H1 (cell line): ENCODE measurements around the gene GP2. TPM values are rescaled to one million over a fixed set of nuclear protein-coding genes. Genes with fewer than 3 reads are reported as not detected.

Experiments used
- CTCF ChIA-PET: fragments of 300-600 bp; sonication (Branson Sonifier 250); formaldehyde crosslinking; loops from one replicate; lab custom pipeline; 2021; ENCODE audit not compliant: partially characterized antibody; lab: Charles Lee
- POLR2A ChIA-PET: fragments of 300-600 bp; sonication (Branson Sonifier 250); formaldehyde crosslinking; loops from one replicate; lab custom pipeline; 2021; ENCODE audit warnings: inconsistent platforms; ENCODE audit not compliant: partially characterized antibody; lab: Charles Lee
- DNase-seq, 2 experiments: peaks; one replicate each; pipeline versions ENCODE4 v3.0.0 to v3.0.0-alpha.2; 2010 to 2022; ENCODE audit warnings: low spot score in 2 of 2, low read depth in 1 of 2, mixed read lengths in 1 of 2
- FAIRE-seq: peaks from 2 replicates; lab custom pipeline; 2011; peaks lifted over from hg19 to GRCh38; lab: Jason Lieb, UNC
- H2AFZ ChIP-seq: 2 replicates; pipeline ENCODE4 v1.8.1; 2012; ENCODE audit warnings: low read length, inconsistent platforms
- H2AK5ac ChIP-seq: 2 replicates; pipeline ENCODE4 v1.6.1; 2013; ENCODE audit warnings: low read depth, low read length
- H2BK120ac ChIP-seq: replicated peaks from 2 replicates; pipeline ENCODE3; 2013; ENCODE audit warnings: low read depth, low read length, inconsistent platforms
- H2BK12ac ChIP-seq: 2 replicates; pipeline ENCODE4 v1.6.1; 2013; ENCODE audit warnings: low read depth, low read length
- H2BK15ac ChIP-seq: 2 replicates; pipeline ENCODE4 v1.6.1; 2013; ENCODE audit warnings: low read length
- H2BK20ac ChIP-seq: 2 replicates; pipeline ENCODE4 v1.6.1; 2013; ENCODE audit warnings: low read length
- H2BK5ac ChIP-seq: 2 replicates; pipeline ENCODE4 v1.6.1; 2013; ENCODE audit warnings: low read depth, low read length
- H3K14ac ChIP-seq: 2 replicates; pipeline ENCODE4 v1.6.1; 2013; ENCODE audit warnings: inconsistent platforms; ENCODE audit not compliant: insufficient read length
- H3K18ac ChIP-seq: 2 replicates; pipeline ENCODE4 v1.6.1; 2013; ENCODE audit warnings: low read length; ENCODE audit errors: extremely low read depth
- H3K23ac ChIP-seq: 2 replicates; pipeline ENCODE4 v1.6.1; 2013; ENCODE audit warnings: inconsistent platforms; ENCODE audit not compliant: insufficient read length
- H3K23me2 ChIP-seq: 2 replicates; pipeline ENCODE4 v1.6.1; 2013; ENCODE audit warnings: low read depth, low read length
- H3K27ac ChIP-seq: 2 replicates; pipeline ENCODE4 v1.6.1; 2011; ENCODE audit warnings: low read depth, low read length, inconsistent platforms
- H3K27me3 ChIP-seq, 4 experiments: replicated peaks in 1 of 4; 1 replicate in 1 of 4; 2 replicates in 3 of 4; pipeline versions ENCODE4 v1.6.1 to v1.8.1; 2011 to 2013; ENCODE audit warnings: low read length in 3 of 4, mild to moderate bottlenecking in 3 of 4, inconsistent platforms in 2 of 4, mixed read lengths in 2 of 4, moderate library complexity in 1 of 4; ENCODE audit not compliant: control insufficient read depth in 3 of 4, insufficient read depth in 3 of 4; ENCODE audit errors: extremely low read depth in 1 of 4
- H3K36me3 ChIP-seq, 4 experiments: 2 replicates each; pipeline versions ENCODE4 v1.6.1 to v1.8.1; 2011 to 2013; ENCODE audit warnings: mild to moderate bottlenecking in 4 of 4, low read length in 3 of 4, moderate library complexity in 2 of 4, control low read depth in 1 of 4, inconsistent platforms in 1 of 4; ENCODE audit not compliant: insufficient read depth in 4 of 4, control insufficient read depth in 2 of 4
- H3K4ac ChIP-seq: replicated peaks from 2 replicates; pipeline ENCODE3; 2013; ENCODE audit warnings: low read length, low read depth, mixed read lengths, inconsistent platforms; ENCODE audit not compliant: insufficient read length
- H3K4me1 ChIP-seq, 4 experiments: replicated peaks in 1 of 4; 1 replicate in 1 of 4; 2 replicates in 3 of 4; pipeline versions ENCODE4 v1.6.1 to v1.8.1; 2011 to 2013; ENCODE audit warnings: low read length in 3 of 4, inconsistent platforms in 2 of 4, mixed read lengths in 1 of 4; ENCODE audit not compliant: insufficient read depth in 4 of 4, control insufficient read depth in 3 of 4
- H3K4me2 ChIP-seq, 2 experiments: 2 replicates each; pipeline versions ENCODE4 v1.6.1 to v1.8.1; 2011 to 2013; ENCODE audit warnings: low read depth in 2 of 2, low read length in 2 of 2, control low read depth in 1 of 2, inconsistent platforms in 1 of 2, mild to moderate bottlenecking in 1 of 2; ENCODE audit not compliant: insufficient read depth in 1 of 2
- H3K4me3 ChIP-seq, 4 experiments: fragments of 200-600, 300-600 bp in 1 of 4; sonication (generic), shearing (Covaris generic), sonication (Bioruptor Twin) in 1 of 4; 2 replicates each; pipeline versions ENCODE4 v1.5.1 to v1.8.1; 2011 to 2016; ENCODE audit warnings: low read length in 4 of 4, low read depth in 3 of 4, control low read depth in 2 of 4, inconsistent platforms in 2 of 4, mild to moderate bottlenecking in 2 of 4, mixed read lengths in 1 of 4, moderate library complexity in 1 of 4; ENCODE audit not compliant: insufficient read depth in 2 of 4; ENCODE audit errors: extremely low read depth in 1 of 4
- H3K56ac ChIP-seq: replicated peaks from 2 replicates; pipeline ENCODE3; 2013; ENCODE audit warnings: low read depth, mild to moderate bottlenecking, mixed read lengths, low read length, inconsistent platforms; ENCODE audit not compliant: insufficient read length
- H3K79me1 ChIP-seq: 2 replicates; pipeline ENCODE4 v1.6.1; 2013; ENCODE audit warnings: low read depth, low read length, control low read depth
- H3K79me2 ChIP-seq, 2 experiments: 2 replicates each; pipeline versions ENCODE4 v1.6.1 to v1.8.1; 2012 to 2013; ENCODE audit warnings: low read length in 2 of 2, mild to moderate bottlenecking in 2 of 2, inconsistent platforms in 1 of 2; ENCODE audit not compliant: insufficient read depth in 2 of 2, control insufficient read depth in 1 of 2
- H3K9ac ChIP-seq, 4 experiments: replicated peaks in 1 of 4; 1 replicate in 1 of 4; 2 replicates in 3 of 4; pipeline versions ENCODE4 v1.6.1 to v1.8.1; 2011 to 2013; ENCODE audit warnings: low read depth in 3 of 4, low read length in 3 of 4, control low read depth in 2 of 4, mild to moderate bottlenecking in 2 of 4, moderate library complexity in 2 of 4, inconsistent platforms in 1 of 4; ENCODE audit errors: extremely low read depth in 1 of 4
- H3K9me3 ChIP-seq, 2 experiments: 2 replicates each; pipeline versions ENCODE4 v1.6.1 to v1.8.1; 2012 to 2013; ENCODE audit warnings: mild to moderate bottlenecking in 2 of 2, moderate library complexity in 2 of 2, control low read depth in 1 of 2, inconsistent platforms in 1 of 2, low read depth in 1 of 2, low read length in 1 of 2, mixed read lengths in 1 of 2; ENCODE audit not compliant: insufficient read depth in 2 of 2
- H4K20me1 ChIP-seq, 2 experiments: replicated peaks in 1 of 2; 2 replicates each; pipeline versions ENCODE3 to v1.8.1; 2011 to 2013; ENCODE audit warnings: inconsistent platforms in 2 of 2, low read length in 2 of 2, mild to moderate bottlenecking in 1 of 2; ENCODE audit not compliant: insufficient read depth in 2 of 2, control insufficient read depth in 1 of 2
- H4K5ac ChIP-seq: 2 replicates; pipeline ENCODE4 v1.6.1; 2013; ENCODE audit warnings: low read length, low read depth, mixed read lengths, inconsistent platforms; ENCODE audit not compliant: insufficient read length
- H4K8ac ChIP-seq: 2 replicates; pipeline ENCODE4 v1.8.0; 2013; ENCODE audit warnings: mild to moderate bottlenecking, moderate library complexity, low read length, inconsistent platforms; ENCODE audit not compliant: insufficient read depth; ENCODE audit errors: extremely low read depth
- H4K91ac ChIP-seq: replicated peaks from 2 replicates; pipeline ENCODE3; 2013; ENCODE audit warnings: low read length, mixed read lengths, inconsistent platforms; ENCODE audit not compliant: insufficient read length
- CTBP2 ChIP-seq: IDR thresholded peaks from 2 replicates; pipeline ENCODE4 v1.7.0; 2011; ENCODE audit warnings: borderline replicate concordance, mild to moderate bottlenecking, moderate library complexity, mixed read lengths, low read length; ENCODE audit not compliant: insufficient read depth, insufficient read length
- E2F6 ChIP-seq: IDR thresholded peaks from 2 replicates; pipeline ENCODE4 v1.6.1; 2012; ENCODE audit warnings: inconsistent platforms
- GABPA ChIP-seq: IDR thresholded peaks from 2 replicates; pipeline ENCODE4 v1.6.1; 2011; ENCODE audit warnings: mild to moderate bottlenecking, low read length, moderate library complexity, borderline replicate concordance; ENCODE audit not compliant: insufficient read depth
- HDAC6 ChIP-seq: IDR thresholded peaks from one replicate; pipeline ENCODE4 v1.7.1; 2012; ENCODE audit warnings: low read depth, mild to moderate bottlenecking, inconsistent platforms, low read length, moderate library complexity
- KDM4A ChIP-seq: IDR thresholded peaks from one replicate; pipeline ENCODE4 v1.7.1; 2012; ENCODE audit warnings: low read depth, mild to moderate bottlenecking, moderate library complexity, low read length, inconsistent platforms; ENCODE audit not compliant: severe bottlenecking
- MAFK ChIP-seq: IDR thresholded peaks from 2 replicates; pipeline ENCODE4 v1.6.1; 2012; ENCODE audit warnings: low read depth, mild to moderate bottlenecking, improper control_type of control experiment, low read length
- NRF1 ChIP-seq: IDR thresholded peaks from 2 replicates; pipeline ENCODE4 v1.6.1; 2011; ENCODE audit warnings: mild to moderate bottlenecking, low read depth, low read length, improper control_type of control experiment
- POU5F1 ChIP-seq: IDR thresholded peaks from 2 replicates; pipeline ENCODE4 v1.6.1; 2011; ENCODE audit warnings: low read depth, mild to moderate bottlenecking, low read length, moderate library complexity
- RNF2 ChIP-seq: fragments of 200-900, 300-1000 bp; sonication (generic); IDR thresholded peaks from 2 replicates; pipeline ENCODE4 v1.7.1; 2016; ENCODE audit warnings: borderline replicate concordance, low read depth, mild to moderate bottlenecking, antibody characterized with exemption, low read length; ENCODE audit not compliant: poor library complexity, severe bottlenecking; ENCODE audit errors: missing control alignments
- SIX5 ChIP-seq: IDR thresholded peaks from 2 replicates; pipeline ENCODE4 v1.6.1; 2011; ENCODE audit warnings: mild to moderate bottlenecking, low read depth, low read length
- WGBS, 2 experiments: shearing (Covaris generic) in 1 of 2; methylation state at CpG; one replicate each; pipeline versions ENCODE4 v1.1.6 to v1.1.7; 2013 to 2015; ENCODE audit warnings: low lambda C conversion rate in 2 of 2, mixed read lengths in 2 of 2, inconsistent platforms in 1 of 2, low coverage in 1 of 2, missing lambda C conversion rate in 1 of 2; ENCODE audit not compliant: insufficient replicate concordance in 2 of 2, insufficient coverage in 1 of 2, insufficient read length in 1 of 2; ENCODE audit errors: extremely low coverage in 1 of 2, missing lambda C conversion rate in 1 of 2; 5-methylcytosine and 5-hydroxymethylcytosine counted together
- polyA plus RNA-seq, 7 experiments: library from polyadenylated mRNA; depleted of rRNA in 3 of 7; stranded (reverse) in 5 of 7; unstranded in 2 of 7; fragments of >200 nt in 5 of 7; fragments of 200-250 nt in 2 of 7; gene quantifications; 1 replicate in 5 of 7; 2 replicates in 1 of 7; 4 replicates in 1 of 7; pipeline versions ENCODE4 v1.2.1 to v1.2.3, GENCODE V29; 2011 to 2013; ENCODE audit warnings: missing spikeins in 2 of 7, mixed read lengths in 2 of 7
- total RNA-seq: library from RNA; stranded (reverse); fragmentation: NEBNext Ultra II Directional; extraction: Animal tissue kit (Norgen Biotek cat#: 25700); gene quantifications from 2 replicates; pipeline ENCODE4 v1.2.1, GENCODE V29; 2021

GP2 gene
- total and polyA plus RNA-seq, 2 of the 8 experiments (the other 6 are each of a cell fraction or from before 2014, with no cell fraction given): not detected

GRCh38 chr16:20319406-20319805 lies 7.9 kb downstream of the GP2 start:
- Histone ChIP-seq H4K91ac (no peak overlapping the region), H2BK5ac (no peak overlapping the region), H3K9ac (no peak overlapping the region), H2BK12ac (no peak overlapping the region), H3K4ac (no peak overlapping the region), H3K79me2 (no peaks in the 10 kb centered on the region), H2BK120ac (no peak overlapping the region), H3K27ac (no peak overlapping the region), H3K18ac (no peak overlapping the region), H3K79me1 (no peaks in the 10 kb centered on the region), H3K4me3 (no peak overlapping the region), H2AK5ac (no peak overlapping the region), H3K9me3 (no peaks in the 10 kb centered on the region), H3K4me1 (no peaks in the 10 kb centered on the region), H3K23me2 (no peaks in the 10 kb centered on the region), H4K20me1 (no peaks in the 10 kb centered on the region), H3K4me2 (no peak overlapping the region), H4K5ac (no peak overlapping the region), H2AFZ (no peak overlapping the region), H2BK20ac (no peak overlapping the region), H3K56ac (no peak overlapping the region), H3K14ac (no peak overlapping the region), H3K27me3 (no peaks in the 10 kb centered on the region; a peak in 1 of 7 replicates), H4K8ac (no peak overlapping the region), H3K36me3 (no peaks in the 10 kb centered on the region), H2BK15ac (no peak overlapping the region), H3K23ac (no peak overlapping the region)
- ChIA-PET CTCF (interaction anchor here (0.6 to 2.3 kb wide), 4 partner anchors 17 to 934 kb away, joined by 3 to 6 read pairs (median 6); no protein-coding TSS in a partner anchor), POLR2A (no interaction called here)
- TF ChIP-seq E2F6 (no peak), CTBP2 (no peak), NRF1 (no peak), KDM4A (no peak), HDAC6 (no peak), MAFK (no peak), GABPA (no peak), POU5F1 (no peak), SIX5 (no peak), RNF2 (no peak)
- FAIRE-seq: no peak
- DNase-seq: no peak
- 68% methylated on average over 1 of the region's 1 CpG; no CpG with 5 or more reads in 1 of the 2 experiments for WGBS, 2 experiments
